Thyroid gland (tissue), 4 donors: Measurements from ENCODE around the gene SBK1.

Experiments
- CTCF ChIP-seq, 6 experiments: fragments of 200-600 bp in 3 of 6; fragments of 450-650 bp in 3 of 6; sonication (generic) in 3 of 6; IDR thresholded peaks; one replicate each; pipeline ENCODE4 v1.5.1; 2016 to 2019; ENCODE audit warnings: antibody characterized with exemption in 6 of 6, mild to moderate bottlenecking in 2 of 6, inconsistent platforms in 1 of 6, moderate library complexity in 1 of 6
- POLR2A ChIP-seq, 2 donors: fragments of 450-650 bp; IDR thresholded peaks; one replicate each; pipeline ENCODE4 v1.6.1; 2017; ENCODE audit warnings: antibody characterized with exemption in 2 of 2, mild to moderate bottlenecking in 2 of 2, moderate library complexity in 1 of 2

GRCh38 chr16:28301620-28302019 is 9.3 kb downstream of the SBK1 start:
- TF ChIP-seq CTCF (IDR thresholded peaks at IDR 0.05) (no peak), POLR2A (IDR thresholded peaks at IDR 0.05) (no peak)
